Activated CD8-positive, alpha-beta memory T cell treated with anti-CD3 and anti-CD28 coated beads, Interleukin-2, amount 50 U/mL, for 48 hours (primary cell): ENCODE data around the gene SPRYD4.
"Not testable (repeated sequence)": the region's sequence is repeated elsewhere in the genome, so short reads cannot be mapped to it uniquely, and the experiment has no call there.

Source experiments
- DNase-seq: peaks from one replicate; pipeline ENCODE4 v3.0.0-alpha.2; 2020

SPRYD4 gene

DNA sequence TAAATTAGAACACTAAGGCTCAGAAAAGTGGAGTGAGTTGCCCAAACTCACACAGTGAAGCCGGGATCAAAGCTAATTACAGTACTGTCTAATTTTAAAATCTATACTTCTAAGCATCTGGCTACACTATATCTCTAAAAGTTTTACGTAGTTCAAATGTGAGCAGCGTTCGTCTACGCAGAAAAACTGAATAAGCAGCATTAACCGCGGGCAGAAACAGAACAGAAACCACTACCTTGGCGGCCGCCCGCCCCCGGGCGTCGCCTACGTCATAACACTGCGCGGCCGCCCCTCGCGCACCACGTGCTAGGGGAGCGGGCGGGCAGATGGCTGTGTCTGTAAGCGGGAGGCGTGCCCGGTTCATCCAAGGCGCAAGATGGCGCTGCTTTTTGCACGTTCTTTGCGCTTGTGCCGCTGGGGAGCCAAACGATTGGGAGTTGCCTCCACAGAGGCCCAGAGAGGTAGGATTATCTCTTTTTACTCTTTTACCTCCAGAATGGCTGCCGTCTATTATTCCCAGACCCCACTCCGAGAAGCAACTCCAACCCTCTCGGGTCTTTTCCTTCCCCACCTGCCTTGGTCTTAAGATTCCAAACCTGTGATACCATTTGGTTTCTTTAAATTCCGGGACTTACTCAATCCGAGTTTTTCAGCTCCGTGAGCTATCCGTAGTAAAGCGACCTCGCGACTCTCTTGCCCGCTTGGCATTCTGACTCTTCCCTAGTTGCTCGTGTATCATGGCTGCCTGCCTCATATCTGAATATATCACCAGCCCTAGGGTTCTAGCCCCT is at the start of gene SPRYD4:
Gene SPRYD4 (plus strand): TSS at position 363 of the 791 bp plus-strand sequence. CDS start 14 bp downstream, at position 377.
- DNase-seq, result peak; percentile 97

- no peak for DNase-seq
Measured at GRCh38 chr12:56420411-56420810, 48.0 kb upstream of the SPRYD4 start.

DNA sequence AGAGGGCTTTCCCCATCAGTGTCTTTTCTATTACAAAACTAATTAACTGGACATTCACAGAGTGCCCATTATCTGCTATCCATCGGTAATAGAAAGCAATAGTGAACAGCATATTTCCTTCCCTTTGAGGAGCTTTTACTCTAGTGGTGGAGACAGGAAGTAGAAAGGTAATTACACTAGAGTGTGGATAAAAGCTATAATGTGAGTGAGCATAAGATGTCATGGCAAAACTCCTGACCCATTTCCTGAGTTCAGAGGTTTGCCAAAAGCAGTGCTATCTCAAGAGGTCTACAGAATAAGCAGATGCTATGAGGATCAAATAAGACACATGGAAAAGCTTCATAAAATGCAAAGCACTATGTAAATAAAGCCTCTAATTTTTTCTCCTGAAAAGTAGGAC is 43.2 kb upstream of the SPRYD4 start:
- no peak for DNase-seq

DNA sequence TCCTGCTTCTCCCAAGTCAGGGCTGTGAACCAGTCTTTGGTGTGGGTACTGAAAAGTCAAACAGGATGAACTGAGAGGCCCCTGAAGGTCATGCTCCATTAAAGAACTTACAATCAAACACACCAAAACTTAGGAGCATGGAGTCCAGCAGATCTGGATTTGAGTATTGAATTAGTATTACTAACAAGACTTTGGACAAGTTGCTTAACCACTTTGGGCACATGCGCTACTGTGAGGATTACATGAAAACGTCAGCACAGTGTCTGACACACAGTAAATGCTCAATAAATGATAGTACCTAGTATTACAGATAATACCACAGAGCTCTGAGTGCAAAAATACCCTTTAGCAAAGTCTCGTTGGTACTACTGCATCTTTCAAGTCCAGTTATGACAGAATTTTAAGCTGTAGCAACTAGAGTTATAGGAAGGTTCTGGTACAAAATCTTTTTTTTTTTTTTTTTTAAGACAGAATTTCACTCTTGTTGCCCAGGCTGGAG is 42.4 kb upstream of the SPRYD4 start:
- DNase-seq, result no peak

- no peak for DNase-seq
Measured at GRCh38 chr12:56431288-56431687, 37.1 kb upstream of the SPRYD4 start.

DNA sequence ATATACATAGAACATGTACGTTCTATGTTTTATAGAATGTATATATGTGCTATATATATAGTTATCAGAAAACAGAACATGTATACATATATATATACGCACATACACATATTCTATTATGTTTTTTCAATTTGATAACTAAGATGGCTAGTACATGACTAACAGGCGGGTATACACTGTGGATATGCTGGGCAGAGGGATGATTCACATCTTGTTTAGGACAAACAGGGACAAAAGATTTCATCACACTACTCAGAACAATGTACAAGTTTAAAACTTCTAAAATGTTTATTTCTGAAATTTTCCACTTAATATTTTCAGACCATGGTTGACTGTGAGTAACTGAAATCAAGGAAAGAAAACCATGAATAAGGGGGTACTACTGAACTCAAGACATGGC is 36.5 kb upstream of the SPRYD4 start:
- DNase-seq, result no peak

- DNase-seq, result no peak
Measured at GRCh38 chr12:56434828-56435227, 33.5 kb upstream of the SPRYD4 start.

- no peak for DNase-seq
Measured at GRCh38 chr12:56437430-56438176, 30.8 kb upstream of the SPRYD4 start.

- not testable (repeated sequence) for DNase-seq
Measured at GRCh38 chr12:56443208-56443607, 25.2 kb upstream of the SPRYD4 start.

DNA sequence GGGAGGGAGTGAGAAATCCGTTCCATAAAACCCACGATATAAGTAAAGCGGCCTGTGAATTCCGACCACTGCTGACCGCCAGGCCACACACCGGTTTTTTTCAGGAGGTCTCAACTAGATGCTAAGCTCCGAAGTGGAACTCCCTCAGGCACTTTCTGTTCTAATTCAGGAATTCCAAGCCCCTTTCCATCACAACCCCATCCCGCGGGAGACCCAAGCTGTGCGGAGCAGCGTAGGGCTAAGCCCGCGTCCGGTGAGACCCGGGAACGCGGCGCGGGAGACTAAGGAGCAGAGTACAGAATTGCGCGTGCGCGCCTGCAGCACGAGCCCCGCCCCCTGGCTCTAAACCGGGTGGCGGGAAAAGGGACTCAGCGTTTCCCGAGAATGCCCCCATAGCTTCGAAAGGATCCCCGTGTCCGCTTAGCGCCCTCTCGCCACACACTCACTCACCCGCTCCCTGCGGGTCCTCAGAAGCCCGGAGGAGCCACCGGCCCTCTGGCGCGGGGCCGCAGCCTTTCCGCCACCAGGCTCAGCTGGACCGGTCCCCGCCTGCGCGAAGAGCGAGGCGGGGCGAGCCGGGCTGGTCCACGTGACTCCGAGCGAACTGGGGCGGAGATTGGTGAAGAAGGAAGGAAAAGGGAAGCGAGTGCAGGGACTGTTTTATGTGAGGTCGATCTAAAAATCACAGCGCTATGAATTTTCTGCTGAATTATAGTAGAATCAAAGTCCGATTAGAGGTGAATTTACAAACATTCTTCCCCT is 19.3 kb upstream of the SPRYD4 start, which contains the start of gene TIMELESS:
Gene TIMELESS (minus strand): TSS at position 567 of the 762 bp plus-strand sequence. CDS start 15,256 bp downstream, outside the sequence.
- peak; percentile 92 for DNase-seq

- no peak for DNase-seq
Measured at GRCh38 chr12:56449622-56449984, 18.8 kb upstream of the SPRYD4 start.

GRCh38 chr12:56450241-56450640 is 18.1 kb upstream of the SPRYD4 start:
- no peak for DNase-seq

DNA sequence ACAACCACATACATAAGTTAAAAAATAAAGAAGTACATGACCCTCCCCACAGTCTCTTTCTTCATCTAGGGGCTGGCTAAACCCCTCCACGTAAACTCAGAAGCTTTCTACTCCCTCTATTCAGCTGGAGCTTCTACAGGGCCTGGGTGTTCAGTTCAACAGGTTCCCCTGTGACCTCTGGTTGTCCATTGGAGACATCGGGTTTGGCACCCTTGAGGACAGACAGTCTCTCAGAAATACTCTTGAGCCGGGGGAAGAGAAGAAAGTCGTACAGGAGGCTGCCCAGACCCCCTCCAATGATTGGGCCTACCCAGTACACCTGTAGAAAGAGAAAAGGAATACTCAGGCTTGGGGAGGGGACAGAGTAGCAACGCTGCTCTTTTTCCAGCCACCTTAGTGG is 17.2 kb upstream of the SPRYD4 start:
- DNase-seq, result no peak

DNA sequence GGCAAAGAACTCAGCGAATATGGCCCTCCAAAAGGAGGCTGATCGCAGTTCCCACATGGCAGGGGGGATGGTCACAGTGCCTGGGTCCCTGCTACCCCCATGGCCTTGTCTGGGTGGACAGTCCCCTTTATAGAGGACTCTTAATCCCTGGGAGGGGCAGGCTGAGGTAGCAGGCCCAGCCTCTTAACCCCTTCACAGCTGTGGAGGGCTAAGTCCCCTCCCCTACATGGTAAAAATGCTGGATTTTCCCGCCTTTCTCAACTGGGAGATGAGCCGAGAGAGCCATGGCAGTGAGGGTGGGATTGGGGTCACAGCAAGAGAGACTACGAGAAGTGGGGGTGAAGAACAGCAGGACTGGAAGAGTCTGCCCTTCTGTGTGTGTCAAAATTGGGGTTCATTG is 13.8 kb upstream of the SPRYD4 start, which contains the start of gene MIP:
Gene MIP (minus strand): TSS at position 101 of the 400 bp plus-strand sequence. CDS start 44 bp downstream, at position 57.
- no peak for DNase-seq

GRCh38 chr12:56457817-56458216 is 10.6 kb upstream of the SPRYD4 start:
- DNase-seq, result no peak

DNA sequence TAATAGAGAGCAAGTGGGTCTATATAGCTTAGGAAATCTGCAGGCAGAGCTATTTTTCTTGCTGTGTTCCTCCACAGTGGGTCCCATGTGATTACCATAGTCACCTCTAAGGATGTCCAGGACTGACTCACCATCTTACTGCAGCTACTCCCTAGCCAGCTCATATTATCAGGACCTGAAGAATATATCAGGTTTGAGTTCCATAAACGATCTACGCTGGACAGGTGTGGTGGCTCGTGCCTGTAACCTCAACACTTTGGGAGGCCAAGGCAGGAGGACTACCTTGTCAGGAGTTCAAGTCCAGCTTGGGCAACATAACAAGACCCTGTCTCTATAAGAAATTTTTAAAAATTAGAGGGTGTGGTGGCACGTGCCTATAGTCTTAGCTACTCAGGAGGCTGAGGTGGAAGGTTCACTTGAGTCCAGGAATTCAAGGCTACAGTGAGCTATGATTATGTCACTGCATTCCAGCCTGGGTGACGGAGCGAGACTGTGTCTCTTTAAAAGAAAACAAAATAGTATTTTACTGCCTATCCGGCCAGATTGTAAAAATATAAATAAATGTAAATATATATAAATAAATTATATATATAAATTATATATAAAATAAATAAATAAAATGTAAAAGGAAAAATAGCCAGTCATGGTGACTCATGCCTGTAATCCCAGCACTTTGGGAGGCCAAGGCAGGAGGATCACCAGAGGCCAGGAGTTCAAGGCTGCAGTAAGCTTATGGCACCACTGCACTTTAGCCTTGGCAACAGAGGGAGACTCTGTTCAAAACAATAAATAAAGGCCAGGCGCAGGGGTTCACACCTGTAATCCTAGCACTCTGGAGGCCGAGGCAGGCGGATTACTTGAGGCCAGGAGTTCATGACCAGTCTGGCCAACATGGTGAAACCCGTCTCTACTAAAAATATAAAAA is 6.9 kb upstream of the SPRYD4 start:
- no peak for DNase-seq

DNA sequence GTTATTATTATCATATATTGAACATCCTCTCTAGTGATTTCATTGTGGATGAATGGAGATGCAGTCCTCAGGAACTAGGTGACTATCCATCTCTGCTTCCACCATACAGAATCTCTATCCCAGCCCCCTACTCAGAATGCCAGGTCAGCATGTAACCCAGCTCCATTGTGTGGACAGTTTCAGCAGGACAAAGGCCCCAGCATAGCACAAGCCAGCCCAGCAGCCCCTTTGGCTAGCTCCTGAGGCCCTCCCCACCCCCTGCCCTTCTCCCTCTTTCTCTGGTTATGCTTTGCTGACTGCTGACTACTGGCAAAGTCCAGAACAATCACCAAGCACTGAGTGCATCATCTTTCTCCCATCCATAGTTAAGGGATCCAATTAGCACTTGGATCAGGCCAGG is 5.8 kb upstream of the SPRYD4 start:
- no peak for DNase-seq

GRCh38 chr12:56469007-56469930 is 891 bp downstream of the SPRYD4 start:
- DNase-seq, result peak; percentile 61

DNA sequence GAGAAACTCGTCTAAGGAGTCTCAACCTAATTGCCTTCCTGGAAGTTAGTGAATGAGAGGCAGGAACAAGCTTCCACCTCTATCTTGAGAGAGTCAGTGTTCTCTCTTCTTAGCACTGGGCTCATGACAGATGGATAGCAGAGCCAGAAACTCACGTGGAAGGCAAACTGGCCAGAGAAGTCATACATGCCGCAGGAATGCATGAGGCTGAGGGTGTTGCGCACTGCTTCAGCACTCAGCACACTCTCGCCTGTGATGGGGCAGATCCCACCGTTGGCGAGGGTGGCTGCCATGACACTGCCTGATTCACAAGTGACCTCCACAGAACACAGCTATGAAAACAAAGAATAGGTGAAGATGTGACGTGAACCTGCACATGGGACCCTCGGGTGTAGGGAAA is 6.0 kb downstream of the SPRYD4 start:
- no peak for DNase-seq

DNA sequence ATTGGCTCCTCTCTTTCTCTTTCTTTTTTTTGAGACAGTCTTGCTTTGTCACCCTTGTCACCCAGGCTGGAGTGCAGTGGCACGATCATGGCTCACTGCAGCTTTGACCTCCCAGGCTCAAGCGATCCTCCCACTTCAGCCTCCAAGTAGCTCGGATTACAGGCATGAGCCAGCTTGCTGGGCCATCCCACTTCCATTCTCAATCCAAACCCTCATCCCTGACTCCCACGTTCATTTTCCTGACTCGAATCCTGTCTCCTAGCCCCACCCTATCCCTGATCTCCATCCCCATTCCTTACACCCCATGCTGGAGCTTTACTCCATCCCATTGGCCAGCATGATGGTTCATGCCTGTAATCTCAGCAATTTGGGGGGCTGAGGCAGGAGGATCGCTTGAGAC is 7.8 kb downstream of the SPRYD4 start:
- no peak for DNase-seq

- DNase-seq, result no peak
Measured at GRCh38 chr12:56476972-56477432, 8.6 kb downstream of the SPRYD4 start.
